Bladder microvascular endothelial cell (primary cell): ENCODE results near the gene TBC1D3B. TPM values are rescaled to one million over a fixed set of nuclear protein-coding genes. Genes with fewer than 3 reads are reported as not detected.

Experiments
- total RNA-seq: library from RNA; depleted of rRNA; stranded (reverse); fragments of >200 nt; gene quantifications from 2 replicates; pipeline ENCODE4 v1.2.3, GENCODE V29; 2014

TBC1D3B gene
- total RNA-seq: 0.97 and 2.6 TPM in 2 replicates

GRCh38 chr17:36176536-36176935 is at the start of gene TBC1D3B:
Gene TBC1D3B (minus strand): TSS chr17:36176636. CDS start chr17:36175050, 1,586 bp downstream.

GRCh38 chr17:36210439-36211211 is 34.2 kb upstream of the TBC1D3B start, which contains the start of gene CCL4L2:
Gene CCL4L2 (plus strand): TSS chr17:36211063.

Other genes starting within 250 kb of the TBC1D3B start
- gene RDM1, start 245.9 kb downstream of the TBC1D3B start, total RNA-seq: 0.19 TPM in 1 of 2 replicates, not detected in the other
- gene LYZL6, start 232.9 kb downstream of the TBC1D3B start, total RNA-seq: not detected in 2 replicates
- 0.65 TPM in 1 of 2 replicates, not detected in the other for gene CCL16, start 195.1 kb downstream of the TBC1D3B start, total RNA-seq
- gene CCL14, start 189.9 kb downstream of the TBC1D3B start, total RNA-seq: 4.4 and 11.5 TPM in 2 replicates
- gene CCL15, start 175.1 kb downstream of the TBC1D3B start, total RNA-seq: not detected in 2 replicates
- 0.76 and 3.4 TPM in 2 replicates for gene CCL23, start 158.7 kb downstream of the TBC1D3B start, total RNA-seq
- not detected in 2 replicates for gene CCL18, start 112.4 kb downstream of the TBC1D3B start, total RNA-seq
- not detected in 2 replicates for gene CCL3, start 86.5 kb downstream of the TBC1D3B start, total RNA-seq
- gene CCL4, start 72.8 kb downstream of the TBC1D3B start, total RNA-seq: not detected in 2 replicates
- gene CCL3L1, start 20.1 kb upstream of the TBC1D3B start, total RNA-seq: not detected in 2 replicates
- not detected in 2 replicates for gene CCL4L2, start 34.4 kb upstream of the TBC1D3B start, total RNA-seq
- gene TBC1D3I, start 87.9 kb upstream of the TBC1D3B start, total RNA-seq: 0.13 TPM in 1 of 2 replicates, not detected in the other
- not detected in 2 replicates for gene TBC1D3G, start 147.2 kb upstream of the TBC1D3B start, total RNA-seq
- gene TBC1D3H, start 211.8 kb upstream of the TBC1D3B start, total RNA-seq: not detected in 2 replicates